CD14-positive monocyte (primary cell): ENCODE data around the gene CLDN18. TPM values are rescaled to one million over a fixed set of nuclear protein-coding genes. Genes with fewer than 3 reads are reported as not detected.

Source experiments
- DNase-seq, 3 donors: peaks; one replicate each; pipeline ENCODE4 v3.0.0-alpha.2; 2011 to 2022
- H2AFZ ChIP-seq: 2 replicates; pipeline ENCODE4 v1.6.0; 2012; ENCODE audit warnings: mild to moderate bottlenecking, low read depth, low read length, inconsistent platforms; ENCODE audit not compliant: insufficient read depth, poor library complexity, severe bottlenecking
- H3K27ac ChIP-seq, 2 donors: 1 replicate in 1 of 2; 2 replicates in 1 of 2; pipeline ENCODE4 v1.5.1; 2012 to 2013; ENCODE audit warnings: low read length in 2 of 2, control low read depth in 1 of 2, inconsistent platforms in 1 of 2, low read depth in 1 of 2, mild to moderate bottlenecking in 1 of 2
- H3K27me3 ChIP-seq, 2 donors: one replicate each; pipeline versions ENCODE4 v1.6.0 to v1.6.1; 2011 to 2013; ENCODE audit warnings: low read length in 2 of 2; ENCODE audit not compliant: control insufficient read depth in 2 of 2, insufficient read depth in 2 of 2
- H3K36me3 ChIP-seq, 2 donors: replicated peaks in 1 of 2; 1 replicate in 1 of 2; 2 replicates in 1 of 2; pipeline versions ENCODE4 v1.5.1 to v1.6.1; 2012 to 2013; ENCODE audit warnings: low read length in 2 of 2, control low read depth in 1 of 2, inconsistent platforms in 1 of 2, mild to moderate bottlenecking in 1 of 2; ENCODE audit not compliant: insufficient read depth in 2 of 2, control insufficient read depth in 1 of 2
- H3K4me1 ChIP-seq, 2 donors: 1 replicate in 1 of 2; 2 replicates in 1 of 2; pipeline versions ENCODE4 v1.5.1 to v1.6.1; 2012 to 2013; ENCODE audit warnings: low read length in 2 of 2, control low read depth in 1 of 2, inconsistent platforms in 1 of 2, mild to moderate bottlenecking in 1 of 2, moderate library complexity in 1 of 2; ENCODE audit not compliant: insufficient read depth in 2 of 2, control insufficient read depth in 1 of 2
- H3K4me2 ChIP-seq: replicated peaks from 2 replicates; pipeline ENCODE3; 2012; ENCODE audit warnings: low read length, moderate library complexity, mild to moderate bottlenecking; ENCODE audit not compliant: poor library complexity, severe bottlenecking; ENCODE audit errors: extremely low read depth
- H3K4me3 ChIP-seq, 3 experiments: fragments of 200-600 bp in 1 of 3; sonication (generic) in 1 of 3; replicated peaks in 1 of 3; 1 replicate in 2 of 3; 2 replicates in 1 of 3; pipeline ENCODE4 v1.5.1; 2011 to 2013; ENCODE audit warnings: low read length in 3 of 3, mild to moderate bottlenecking in 3 of 3, control low read depth in 2 of 3, low read depth in 2 of 3, inconsistent platforms in 1 of 3, moderate library complexity in 1 of 3
- H3K79me2 ChIP-seq: 2 replicates; pipeline ENCODE4 v1.6.0; 2012; ENCODE audit warnings: mild to moderate bottlenecking, control low read depth, inconsistent platforms, low read length, moderate library complexity; ENCODE audit not compliant: insufficient read depth
- H3K9ac ChIP-seq: 2 replicates; pipeline ENCODE4 v1.6.0; 2017; ENCODE audit warnings: low read length, mild to moderate bottlenecking; ENCODE audit not compliant: insufficient read depth, poor library complexity, severe bottlenecking
- H3K9me3 ChIP-seq, 2 donors: replicated peaks in 1 of 2; 1 replicate in 1 of 2; 2 replicates in 1 of 2; pipeline versions ENCODE4 v1.5.1 to v1.6.1; 2012 to 2013; ENCODE audit warnings: low read length in 2 of 2, control low read depth in 1 of 2; ENCODE audit not compliant: control insufficient read depth in 1 of 2, insufficient read depth in 1 of 2
- H4K20me1 ChIP-seq: 2 replicates; pipeline ENCODE4 v1.6.0; 2012; ENCODE audit warnings: mild to moderate bottlenecking, low read length, control low read depth, moderate library complexity; ENCODE audit not compliant: insufficient read depth
- H3K27ac Mint-ChIP-seq, 7 donors: one replicate each; pipeline ENCODE4 v1.8.0; 2020; ENCODE audit warnings: mild to moderate bottlenecking in 7 of 7, mixed read lengths in 7 of 7, moderate library complexity in 6 of 7, inconsistent platforms in 2 of 7
- H3K27me3 Mint-ChIP-seq, 3 donors: one replicate each; pipeline ENCODE4 v1.8.0; 2021 to 2022; ENCODE audit warnings: low read depth in 3 of 3, mild to moderate bottlenecking in 3 of 3, mixed read lengths in 3 of 3, moderate library complexity in 3 of 3, inconsistent platforms in 1 of 3
- H3K36me3 Mint-ChIP-seq, 2 donors: one replicate each; pipeline ENCODE4 v1.8.0; 2020; ENCODE audit warnings: mixed read lengths in 2 of 2, inconsistent platforms in 1 of 2, mild to moderate bottlenecking in 1 of 2
- H3K4me1 Mint-ChIP-seq: one replicate; pipeline ENCODE4 v1.8.0; 2020; ENCODE audit warnings: mild to moderate bottlenecking, mixed read lengths
- H3K4me3 Mint-ChIP-seq, 2 donors: one replicate each; pipeline ENCODE4 v1.8.0; 2020; ENCODE audit warnings: mild to moderate bottlenecking in 2 of 2, mixed read lengths in 2 of 2, moderate library complexity in 1 of 2
- H3K9me3 Mint-ChIP-seq, 7 donors: one replicate each; pipeline ENCODE4 v1.8.0; 2020 to 2022; ENCODE audit warnings: mixed read lengths in 7 of 7, mild to moderate bottlenecking in 6 of 7, moderate library complexity in 6 of 7, inconsistent platforms in 2 of 7
- CTCF ChIP-seq: fragments of 200-600 bp; IDR thresholded peaks from one replicate; pipeline ENCODE4 v1.8.0; 2022; ENCODE audit warnings: antibody characterized with exemption, mild to moderate bottlenecking
- WGBS: methylation state at CpG from one replicate; pipeline ENCODE4 v1.1.5; 2013; ENCODE audit warnings: missing lambda C conversion rate; ENCODE audit not compliant: insufficient coverage; 5-methylcytosine and 5-hydroxymethylcytosine counted together
- intact Hi-C, 2 donors: fragments of 100-400 bp; cut with micrococcal nuclease; formaldehyde crosslinking; loops; one replicate each; pipeline versions ENCODE4 v1.15.0 to v1.15.1; 2023
- polyA plus RNA-seq, 3 donors: library from polyadenylated mRNA; depleted of rRNA in 1 of 3; unstranded in 2 of 3; stranded (reverse) in 1 of 3; fragments of 300-500 nt in 2 of 3; fragments of >200 nt in 1 of 3; fragmentation: Illumina TruSeq in 2 of 3; gene quantifications; 1 replicate in 2 of 3; 2 replicates in 1 of 3; pipeline ENCODE4 v1.2.3, GENCODE V29; 2012 to 2021

Gene CLDN18
- polyA plus RNA-seq, 3 donors = not detected

- H3K4me1 ChIP-seq = no peaks in the 10 kb centered on the region
- Mint-ChIP-seq H3K27ac (no peak overlapping the region), H3K9me3 (no peaks in the 10 kb centered on the region), H3K36me3 (peaks cover 10 to 33% of the 10 kb centered on the region in 2 donors), H3K4me3 (no peak overlapping the region), H3K27me3 (peaks cover 0 to 3% (median 0%) of the 10 kb centered on the region in 3 donors), H3K4me1 (peaks cover 1% of the 10 kb centered on the region)
- H3K79me2 ChIP-seq = no peaks in the 10 kb centered on the region
- H2AFZ ChIP-seq = no peak overlapping the region
- no peak for TF ChIP-seq CTCF
- no peak overlapping the region for H3K9ac ChIP-seq
- H3K4me2 ChIP-seq = no peak overlapping the region
- H4K20me1 ChIP-seq = no peaks in the 10 kb centered on the region
- intact Hi-C loops = loop anchor here in 1 of 2 donors (5.0 to 10.0 kb wide), 2 partner anchors 50 to 858 kb away; partner anchors contain the start of gene DZIP1L
- no peak overlapping the region for H3K4me3 ChIP-seq
- H3K27me3 ChIP-seq = no peaks in the 10 kb centered on the region
- no peak overlapping the region for H3K27ac ChIP-seq
- H3K9me3 ChIP-seq = no peaks in the 10 kb centered on the region
- WGBS = no CpG with 5 or more reads among the region's 3 CpGs
- DNase-seq = no peak
- peaks cover 0 to 20% of the 10 kb centered on the region in 2 donors for H3K36me3 ChIP-seq
Observed at GRCh38 chr3:138066972-138067371, 57.0 kb downstream of the CLDN18 start.

DNA sequence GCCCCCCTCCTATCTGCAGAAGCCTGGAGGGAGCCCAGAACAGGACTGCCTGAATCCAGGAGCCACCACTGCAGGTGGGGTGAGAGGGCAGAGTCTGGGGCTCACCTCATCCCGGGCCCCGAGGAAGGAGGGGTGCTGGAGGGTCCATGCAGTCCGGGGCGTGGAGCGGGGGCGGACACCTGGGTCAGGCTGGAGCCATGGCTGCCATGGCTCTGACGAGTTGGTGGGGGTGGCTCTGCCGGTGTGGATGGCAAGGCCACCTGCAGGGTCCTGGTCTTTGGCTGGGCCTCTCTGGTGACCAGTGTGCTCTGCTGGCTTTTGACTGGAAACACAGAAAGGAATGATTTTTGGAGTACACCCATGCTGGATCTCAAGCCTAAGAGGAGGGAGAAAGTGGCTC, 58.1 kb downstream of the CLDN18 start:
- H3K27ac ChIP-seq = no peak overlapping the region
- no peaks in the 10 kb centered on the region for H3K4me1 ChIP-seq
- no peaks in the 10 kb centered on the region for H3K27me3 ChIP-seq
- WGBS = 91% methylated on average over 8 of the region's 8 CpGs
- intact Hi-C loops = loop anchor here in 1 of 2 donors (5.0 to 10.0 kb wide), 2 partner anchors 49 to 857 kb away; partner anchors contain the start of gene DZIP1L
- H3K9ac ChIP-seq = no peak overlapping the region
- H3K4me3 ChIP-seq = no peak overlapping the region
- Mint-ChIP-seq H3K9me3 (no peaks in the 10 kb centered on the region), H3K4me1 (peaks cover 1% of the 10 kb centered on the region), H3K4me3 (no peak overlapping the region), H3K36me3 (peaks cover 10 to 29% of the 10 kb centered on the region in 2 donors), H3K27me3 (peaks cover 0 to 3% (median 0%) of the 10 kb centered on the region in 3 donors), H3K27ac (no peak overlapping the region)
- DNase-seq = no peak
- no peaks in the 10 kb centered on the region for H3K9me3 ChIP-seq
- no peaks in the 10 kb centered on the region for H3K79me2 ChIP-seq
- peaks cover 0 to 13% of the 10 kb centered on the region in 2 donors for H3K36me3 ChIP-seq
- no peak overlapping the region for H3K4me2 ChIP-seq
- no peak overlapping the region for H2AFZ ChIP-seq
- no peak for TF ChIP-seq CTCF
- no peaks in the 10 kb centered on the region for H4K20me1 ChIP-seq
